ENCODE results near the gene MAPK8IP1. TPM values are rescaled to one million over a fixed set of nuclear protein-coding genes. Genes with fewer than 3 reads are reported as not detected.
A peak's percentile ranks its signal among the peaks of the same experiment; 100 is the strongest.

The MAPK8IP1 gene
- total and polyA plus RNA-seq, 2 experiments from 2014 or later, result 7.4 to 12.6 TPM

GRCh38 chr11:45933846-45934579 lies 48.6 kb downstream of the MAPK8IP1 start:
- H3K9me3 ChIP-seq (ENCODE audit: low read depth), result no peaks in the 10 kb centered on the region
- peaks cover 11% of the 10 kb centered on the region for H3K4me1 ChIP-seq (ENCODE audit: low read depth)
- TF ChIP-seq CTCF (IDR thresholded peaks at IDR 0.05; ENCODE audit: low read depth, low read length), result no peak
- no peak overlapping the region for H3K4me3 ChIP-seq
- H3K27ac ChIP-seq, result peak overlapping the region; percentile 84
- H3K36me3 ChIP-seq, result peaks cover 46% of the 10 kb centered on the region
- no peaks in the 10 kb centered on the region for H3K27me3 ChIP-seq
- DNase-seq (ENCODE audit: low read depth in 1 of 2, low spot score in 1 of 2), result no peak

- H3K9me3 ChIP-seq (ENCODE audit: low read depth), result no peaks in the 10 kb centered on the region
- H3K4me1 ChIP-seq (ENCODE audit: low read depth), result peaks cover 11% of the 10 kb centered on the region
- DNase-seq (ENCODE audit: low read depth in 1 of 2, low spot score in 1 of 2), result peak in 1 of 2 donors; percentile 41
- peaks cover 46% of the 10 kb centered on the region for H3K36me3 ChIP-seq
- H3K27me3 ChIP-seq, result no peaks in the 10 kb centered on the region
- H3K4me3 ChIP-seq, result no peak overlapping the region
- no peak for TF ChIP-seq CTCF (IDR thresholded peaks at IDR 0.05; ENCODE audit: low read depth, low read length)
- peak overlapping the region; percentile 84 for H3K27ac ChIP-seq
Measured at GRCh38 chr11:45934580-45935318, 49.3 kb downstream of the MAPK8IP1 start.

- no peak for DNase-seq (ENCODE audit: low read depth in 1 of 2, low spot score in 1 of 2)
- Histone ChIP-seq H3K4me1 (ENCODE audit: low read depth) (peaks cover 11% of the 10 kb centered on the region), H3K27ac (peak overlapping the region; percentile 84), H3K36me3 (peaks cover 49% of the 10 kb centered on the region), H3K27me3 (no peaks in the 10 kb centered on the region), H3K4me3 (no peak overlapping the region), H3K9me3 (ENCODE audit: low read depth) (no peaks in the 10 kb centered on the region)
- no peak for TF ChIP-seq CTCF (IDR thresholded peaks at IDR 0.05; ENCODE audit: low read depth, low read length)
Measured at GRCh38 chr11:45935349-45936064, 50.1 kb downstream of the MAPK8IP1 start.

GRCh38 chr11:45936511-45937054 lies 51.1 kb downstream of the MAPK8IP1 start:
- Histone ChIP-seq H3K36me3 (peaks cover 49% of the 10 kb centered on the region), H3K27ac (peak overlapping the region; percentile 16), H3K9me3 (ENCODE audit: low read depth) (no peaks in the 10 kb centered on the region), H3K4me1 (ENCODE audit: low read depth) (peaks cover 11% of the 10 kb centered on the region), H3K4me3 (no peak overlapping the region), H3K27me3 (no peaks in the 10 kb centered on the region)
- TF ChIP-seq CTCF (IDR thresholded peaks at IDR 0.05; ENCODE audit: low read depth, low read length), result no peak
- no peak for DNase-seq (ENCODE audit: low read depth in 1 of 2, low spot score in 1 of 2)

GRCh38 chr11:45937916-45938315 lies 52.5 kb downstream of the MAPK8IP1 start:
- Histone ChIP-seq H3K4me3 (no peak overlapping the region), H3K27me3 (no peaks in the 10 kb centered on the region), H3K27ac (no peak overlapping the region), H3K36me3 (peaks cover 46% of the 10 kb centered on the region), H3K9me3 (ENCODE audit: low read depth) (no peaks in the 10 kb centered on the region), H3K4me1 (ENCODE audit: low read depth) (peaks cover 11% of the 10 kb centered on the region)
- TF ChIP-seq CTCF (IDR thresholded peaks at IDR 0.05; ENCODE audit: low read depth, low read length), result no peak
- DNase-seq (ENCODE audit: low read depth in 1 of 2, low spot score in 1 of 2), result no peak
